Mesothelial cell of epicardium (in vitro differentiated cells): ENCODE data around the gene FAM107B. TPM values are rescaled to one million over a fixed set of nuclear protein-coding genes. Genes with fewer than 3 reads are reported as not detected.

ENCODE experiments used
- DNase-seq, 2 experiments: peaks; one replicate each; pipeline ENCODE4 v3.0.0; 2021; ENCODE audit warnings: low spot score in 2 of 2; ENCODE audit not compliant: unreplicated experiment in 2 of 2
- H3K27ac Mint-ChIP-seq: 2 replicates; pipeline ENCODE4 v1.8.0; 2021; ENCODE audit warnings: mixed read lengths
- H3K27me3 Mint-ChIP-seq: 2 replicates; pipeline ENCODE4 v1.8.0; 2021; ENCODE audit warnings: low read depth, mixed read lengths
- H3K36me3 Mint-ChIP-seq: 2 replicates; pipeline ENCODE4 v1.8.0; 2021; ENCODE audit warnings: mixed read lengths
- H3K4me1 Mint-ChIP-seq: 2 replicates; pipeline ENCODE4 v1.8.0; 2021; ENCODE audit warnings: mixed read lengths
- H3K4me3 Mint-ChIP-seq: 2 replicates; pipeline ENCODE4 v1.8.0; 2021; ENCODE audit warnings: mild to moderate bottlenecking, moderate library complexity, mixed read lengths
- H3K9me3 Mint-ChIP-seq: 2 replicates; pipeline ENCODE4 v1.8.0; 2021; ENCODE audit warnings: mixed read lengths
- total RNA-seq: library from RNA; stranded (reverse); gene quantifications from 3 replicates; pipeline ENCODE4 v1.2.1, GENCODE V29; 2021
- TF ChIP-seq, protein P1 (sequence below): fragments of 200-600 bp; sonication (generic); IDR thresholded peaks from one replicate; pipeline ENCODE4 v1.5.0; 2021; ENCODE audit warnings: antibody characterized with exemption; ENCODE audit not compliant: unreplicated experiment

Gene FAM107B
- total RNA-seq, 1 donor from 2014 or later = 23.5 TPM

DNA sequence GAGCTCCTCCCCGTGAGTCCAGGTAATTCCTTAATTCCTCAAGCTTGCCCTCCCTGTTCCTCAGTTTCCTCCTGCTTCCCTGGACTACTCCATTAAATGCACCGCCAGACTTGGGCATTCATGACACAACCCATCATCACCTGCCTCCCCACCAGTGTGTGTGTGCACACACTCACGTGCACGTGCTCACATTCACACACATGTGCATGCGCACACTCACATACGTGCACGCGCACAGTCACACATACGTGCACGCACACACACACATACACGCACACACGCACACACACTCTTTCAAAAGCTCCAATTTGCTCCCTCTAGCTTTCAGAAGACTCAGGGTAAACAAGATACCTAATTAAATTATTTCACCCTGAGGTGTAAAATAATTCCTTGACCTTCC lies 216.7 kb downstream of the FAM107B start:
- Mint-ChIP-seq H3K4me3 (no peak overlapping the region), H3K4me1 (peaks cover 41% of the 10 kb centered on the region), H3K27ac (no peak overlapping the region), H3K27me3 (no peaks in the 10 kb centered on the region), H3K36me3 (no peaks in the 10 kb centered on the region), H3K9me3 (no peaks in the 10 kb centered on the region)
- TF ChIP-seq, protein P1, sequence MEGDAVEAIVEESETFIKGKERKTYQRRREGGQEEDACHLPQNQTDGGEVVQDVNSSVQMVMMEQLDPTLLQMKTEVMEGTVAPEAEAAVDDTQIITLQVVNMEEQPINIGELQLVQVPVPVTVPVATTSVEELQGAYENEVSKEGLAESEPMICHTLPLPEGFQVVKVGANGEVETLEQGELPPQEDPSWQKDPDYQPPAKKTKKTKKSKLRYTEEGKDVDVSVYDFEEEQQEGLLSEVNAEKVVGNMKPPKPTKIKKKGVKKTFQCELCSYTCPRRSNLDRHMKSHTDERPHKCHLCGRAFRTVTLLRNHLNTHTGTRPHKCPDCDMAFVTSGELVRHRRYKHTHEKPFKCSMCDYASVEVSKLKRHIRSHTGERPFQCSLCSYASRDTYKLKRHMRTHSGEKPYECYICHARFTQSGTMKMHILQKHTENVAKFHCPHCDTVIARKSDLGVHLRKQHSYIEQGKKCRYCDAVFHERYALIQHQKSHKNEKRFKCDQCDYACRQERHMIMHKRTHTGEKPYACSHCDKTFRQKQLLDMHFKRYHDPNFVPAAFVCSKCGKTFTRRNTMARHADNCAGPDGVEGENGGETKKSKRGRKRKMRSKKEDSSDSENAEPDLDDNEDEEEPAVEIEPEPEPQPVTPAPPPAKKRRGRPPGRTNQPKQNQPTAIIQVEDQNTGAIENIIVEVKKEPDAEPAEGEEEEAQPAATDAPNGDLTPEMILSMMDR = no peak
- no peak for DNase-seq

DNA sequence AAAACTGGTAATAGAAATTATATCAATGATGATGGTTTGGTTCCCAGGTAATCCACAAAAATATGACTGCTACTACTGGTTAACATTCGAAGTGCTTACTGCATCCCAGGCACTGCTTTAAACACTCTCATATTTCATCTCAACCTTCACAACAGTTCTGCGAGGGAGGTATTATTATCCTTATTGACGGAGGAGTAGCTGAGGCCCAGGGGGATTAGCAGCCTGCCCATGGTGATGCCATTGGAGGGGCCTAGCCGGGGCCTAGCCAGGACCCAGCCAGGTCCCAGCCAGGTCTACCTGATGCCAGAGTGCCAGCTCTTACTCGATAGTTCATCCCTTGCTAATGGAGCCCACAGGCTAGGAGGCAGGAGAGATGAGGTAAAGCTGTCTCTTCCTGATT lies 217.1 kb downstream of the FAM107B start:
- Mint-ChIP-seq H3K9me3 (no peaks in the 10 kb centered on the region), H3K4me1 (peaks cover 39% of the 10 kb centered on the region), H3K27me3 (no peaks in the 10 kb centered on the region), H3K36me3 (no peaks in the 10 kb centered on the region), H3K27ac (no peak overlapping the region), H3K4me3 (no peak overlapping the region)
- no peak for DNase-seq
- TF ChIP-seq, protein P1 = no peak

DNA sequence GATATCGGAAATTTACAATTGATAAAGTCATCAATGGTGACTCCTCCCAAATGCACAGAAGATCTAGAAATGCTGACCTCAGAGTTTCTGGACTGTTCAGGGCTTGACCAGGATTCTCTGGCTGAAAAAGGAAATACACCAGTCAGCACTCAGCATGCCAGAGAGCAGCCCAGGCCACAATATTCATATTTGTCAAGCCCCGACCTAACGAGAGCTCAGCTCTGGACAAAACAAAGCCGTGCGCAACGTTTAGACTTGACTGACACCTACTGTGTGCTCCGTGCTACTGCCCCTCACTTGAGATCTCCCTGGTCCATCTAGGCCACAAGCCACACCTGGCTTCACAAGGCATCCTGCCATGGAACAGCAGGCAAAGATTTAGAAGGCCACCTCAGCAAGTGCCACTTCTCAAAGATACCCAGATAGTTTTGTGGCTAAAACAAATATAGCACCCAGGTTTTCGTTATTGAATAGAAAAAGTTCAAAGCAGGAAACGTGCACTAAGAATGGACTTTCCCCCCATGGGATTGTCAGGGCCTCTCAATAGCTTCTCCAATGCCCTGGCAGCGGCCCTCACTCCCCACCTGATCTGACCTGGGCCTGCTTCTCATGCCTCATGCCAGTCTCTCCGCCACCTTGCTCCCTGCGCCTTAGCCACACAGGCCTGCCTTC lies 218.3 kb downstream of the FAM107B start:
- Mint-ChIP-seq H3K4me1 (peaks cover 39% of the 10 kb centered on the region), H3K9me3 (no peaks in the 10 kb centered on the region), H3K27me3 (no peaks in the 10 kb centered on the region), H3K27ac (no peak overlapping the region), H3K4me3 (no peak overlapping the region), H3K36me3 (no peaks in the 10 kb centered on the region)
- DNase-seq = no peak
- TF ChIP-seq, protein P1 = no peak

GRCh38 chr10:14555807-14556206 lies 218.9 kb downstream of the FAM107B start:
- no peak for DNase-seq
- no peaks in the 10 kb centered on the region for H3K9me3 Mint-ChIP-seq
- H3K27me3 Mint-ChIP-seq = no peaks in the 10 kb centered on the region
- peaks cover 39% of the 10 kb centered on the region for H3K4me1 Mint-ChIP-seq
- H3K4me3 Mint-ChIP-seq = no peak overlapping the region
- H3K36me3 Mint-ChIP-seq = no peaks in the 10 kb centered on the region
- TF ChIP-seq, protein P1 = no peak
- H3K27ac Mint-ChIP-seq = no peak overlapping the region

DNA sequence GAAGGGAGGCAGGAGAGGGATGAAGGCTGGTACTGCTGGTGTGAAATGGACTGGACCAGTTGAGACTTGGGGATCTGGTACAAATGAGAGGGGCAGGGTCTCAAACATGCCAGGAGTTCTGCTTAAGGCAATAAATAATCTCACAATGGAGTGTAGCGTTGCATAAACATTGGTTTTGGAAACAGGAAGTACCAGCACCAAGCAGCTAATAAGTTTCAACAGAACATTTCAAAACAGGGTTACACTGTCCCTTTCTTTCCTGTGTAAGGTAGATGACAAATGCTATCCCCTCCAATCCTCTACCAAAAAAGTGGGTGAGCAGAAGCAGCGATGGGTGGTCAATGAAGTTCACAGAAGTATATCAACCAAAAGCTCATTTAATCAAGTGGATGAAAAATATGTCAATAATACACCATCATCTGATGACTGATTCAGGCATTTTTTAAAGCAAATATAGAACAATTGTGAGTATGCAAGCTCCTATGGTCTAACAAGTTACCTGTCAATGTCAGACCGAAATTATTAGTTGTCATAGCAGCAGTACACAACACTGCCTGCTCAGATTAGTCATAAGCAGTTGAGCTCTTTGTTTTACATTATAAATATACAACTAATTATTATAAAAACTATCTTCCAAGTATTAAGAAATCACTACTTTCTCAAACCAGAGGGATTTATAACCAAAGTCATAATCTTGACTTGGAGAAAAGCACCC lies 220.0 kb downstream of the FAM107B start:
- no peaks in the 10 kb centered on the region for H3K9me3 Mint-ChIP-seq
- peaks cover 39% of the 10 kb centered on the region for H3K4me1 Mint-ChIP-seq
- TF ChIP-seq, protein P1 = no peak
- DNase-seq = no peak
- no peak overlapping the region for H3K4me3 Mint-ChIP-seq
- no peaks in the 10 kb centered on the region for H3K27me3 Mint-ChIP-seq
- H3K27ac Mint-ChIP-seq = peak overlapping the region; percentile 36
- no peaks in the 10 kb centered on the region for H3K36me3 Mint-ChIP-seq
